Measurements from ENCODE around the gene MEIS3.
"Not testable (repeated sequence)": the region's sequence is repeated elsewhere in the genome, so short reads cannot be mapped to it uniquely, and the experiment has no call there.

The MEIS3 gene

DNA sequence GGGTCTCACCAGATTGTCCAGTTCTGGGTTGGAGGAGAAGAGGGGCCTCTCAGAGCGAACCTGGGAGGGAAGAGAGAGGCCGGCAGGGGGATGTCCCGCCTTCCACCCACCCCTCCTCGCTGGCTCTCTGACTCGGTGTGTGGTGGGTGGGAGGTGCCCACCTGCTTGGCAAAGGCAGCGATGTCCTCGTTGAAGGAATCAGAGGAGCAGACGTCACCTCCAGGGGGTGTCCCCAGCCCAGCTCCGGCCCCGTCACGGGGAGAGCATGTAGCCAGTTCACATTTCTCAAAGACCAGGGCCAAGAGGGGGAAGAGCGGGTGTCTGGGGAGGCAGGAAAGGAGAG lies 2.7 kb downstream of the MEIS3 start:
- no peak for DNase-seq (ENCODE audit: low spot score)

GRCh38 chr19:47415953-47416642 lies 3.2 kb downstream of the MEIS3 start:
- no peak for DNase-seq (ENCODE audit: low spot score)

DNA sequence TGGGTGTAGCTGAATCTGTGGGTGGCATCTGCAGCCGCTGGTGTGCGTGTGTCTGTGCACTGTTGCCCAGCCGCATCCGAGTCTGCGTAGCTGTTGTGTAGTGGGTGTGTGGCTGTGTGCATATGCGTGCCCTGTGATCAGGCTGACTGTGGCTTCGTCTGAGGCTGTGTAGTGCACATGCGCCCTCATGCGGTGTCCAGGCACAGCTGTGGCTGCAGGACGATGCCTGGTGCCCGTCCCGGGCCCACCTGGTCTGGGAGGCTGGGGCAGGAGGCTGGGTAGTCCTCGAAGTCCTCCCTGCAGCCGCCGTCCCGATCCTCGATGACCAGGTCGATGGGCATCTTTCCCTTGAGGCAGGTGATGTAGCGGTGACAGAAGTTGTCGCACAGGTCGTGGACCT lies 4.9 kb downstream of the MEIS3 start:
- DNase-seq (ENCODE audit: low spot score) = peak; percentile 75

GRCh38 chr19:47413941-47414340 lies 5.4 kb downstream of the MEIS3 start:
- DNase-seq (ENCODE audit: low spot score) = no peak

- DNase-seq (ENCODE audit: low spot score) = not testable (repeated sequence)
These were observed 7.6 kb downstream of the MEIS3 start for GRCh38 chr19:47411696-47412095.

GRCh38 chr19:47411101-47411500 lies 8.2 kb downstream of the MEIS3 start:
- DNase-seq (ENCODE audit: low spot score) = no peak

GRCh38 chr19:47408156-47408938 lies 11.0 kb downstream of the MEIS3 start:
- DNase-seq (ENCODE audit: low spot score) = no peak

- DNase-seq (ENCODE audit: low spot score) = no peak
These were observed 11.9 kb downstream of the MEIS3 start for GRCh38 chr19:47407417-47407774.

DNA sequence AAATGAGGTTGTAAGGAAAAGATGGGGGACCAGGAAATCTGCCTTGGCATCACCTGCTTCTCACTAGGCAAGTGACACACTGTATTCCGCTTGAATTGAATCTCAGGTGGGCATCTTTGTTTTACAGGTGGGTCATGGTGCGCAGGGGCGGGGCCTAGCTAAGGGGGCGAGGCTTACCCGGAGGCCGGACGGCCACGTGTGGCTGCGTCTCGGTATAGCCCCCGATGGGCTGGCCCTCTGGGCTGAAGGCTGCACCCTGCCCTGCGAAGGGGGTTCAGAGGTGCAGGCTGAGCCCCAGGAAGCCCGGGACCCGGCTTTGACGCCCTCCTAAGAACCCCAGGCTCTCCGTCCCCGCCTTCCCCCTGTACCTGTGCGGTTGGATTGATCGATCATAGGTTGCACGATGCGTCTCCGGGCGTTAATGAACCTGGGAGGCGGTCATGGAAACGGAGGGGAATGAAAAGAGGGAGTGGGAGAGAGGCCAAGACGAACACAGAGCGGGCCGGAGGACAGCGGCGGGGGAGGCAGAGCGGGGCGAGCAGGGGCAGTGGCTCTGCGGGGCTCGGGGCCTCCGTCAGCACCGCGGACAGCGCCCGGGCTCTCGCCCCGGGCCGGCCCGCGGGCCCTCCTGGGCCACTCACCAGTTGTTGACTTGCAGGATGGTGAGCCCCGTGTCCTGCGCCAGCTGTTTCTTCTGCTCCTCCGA lies 12.5 kb downstream of the MEIS3 start:
- DNase-seq (ENCODE audit: low spot score) = no peak

- no peak for DNase-seq (ENCODE audit: low spot score)
These were observed 13.4 kb downstream of the MEIS3 start for GRCh38 chr19:47405854-47406417.

DNA sequence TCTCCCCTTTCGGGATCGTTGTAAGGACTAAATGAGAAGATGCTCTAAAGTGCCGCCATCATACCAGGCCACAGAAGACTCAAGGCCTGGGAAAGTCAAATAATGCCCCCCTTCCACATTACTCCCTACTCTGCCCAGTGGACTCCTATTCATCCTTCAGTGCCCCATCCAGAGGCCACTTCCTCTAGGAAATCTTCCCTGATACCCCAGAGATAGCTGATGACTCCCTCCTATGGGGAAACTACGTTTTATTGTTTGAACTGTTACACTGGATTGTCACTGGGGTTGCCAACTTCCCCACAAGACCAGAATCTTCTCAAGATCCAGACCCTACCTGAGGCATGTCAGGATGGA lies 14.2 kb downstream of the MEIS3 start:
- no peak for DNase-seq (ENCODE audit: low spot score)

DNA sequence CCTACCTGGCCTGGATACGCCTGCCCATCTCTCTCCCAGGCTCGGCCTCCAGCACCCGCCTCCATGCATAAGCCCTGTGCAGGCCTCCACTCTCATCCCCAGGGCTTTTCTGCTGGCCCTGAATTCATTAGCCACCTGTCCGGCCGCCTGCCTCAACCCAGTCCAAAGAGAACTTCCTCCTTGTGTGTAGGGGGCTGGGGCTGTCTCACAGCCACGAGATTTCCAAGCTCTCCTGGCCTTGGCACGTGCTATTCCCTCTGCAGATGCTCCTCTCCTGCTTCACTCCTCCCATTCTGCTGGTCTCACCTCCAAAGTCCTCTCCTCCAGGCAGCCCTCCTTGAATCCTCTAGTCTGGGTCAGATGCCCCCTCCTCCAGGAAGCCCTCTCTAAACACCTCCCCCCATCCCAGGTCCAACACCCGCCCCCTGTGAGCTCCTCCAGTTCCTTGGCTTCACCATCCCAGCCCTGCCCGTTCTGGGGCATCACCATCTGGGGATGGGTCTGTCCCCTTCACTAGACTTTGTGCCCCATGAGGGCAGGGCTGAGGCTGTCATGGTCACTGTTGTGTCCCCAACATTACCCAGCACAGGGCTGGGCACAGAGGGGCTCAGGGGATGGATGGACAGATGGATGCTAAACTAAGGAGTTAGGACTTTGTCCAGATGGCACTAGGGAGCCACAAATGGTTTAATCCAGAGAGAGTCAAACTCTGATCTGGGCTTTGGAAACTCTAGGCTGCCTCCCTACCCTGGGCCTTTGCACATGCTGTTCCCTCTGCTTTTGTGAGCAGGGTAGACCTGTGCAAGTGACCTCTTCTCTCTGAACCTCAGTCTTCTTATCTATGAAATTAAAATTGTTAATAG lies 14.8 kb downstream of the MEIS3 start:
- no peak for DNase-seq (ENCODE audit: low spot score)

GRCh38 chr19:47402504-47402903 lies 16.8 kb downstream of the MEIS3 start:
- DNase-seq (ENCODE audit: low spot score) = no peak

DNA sequence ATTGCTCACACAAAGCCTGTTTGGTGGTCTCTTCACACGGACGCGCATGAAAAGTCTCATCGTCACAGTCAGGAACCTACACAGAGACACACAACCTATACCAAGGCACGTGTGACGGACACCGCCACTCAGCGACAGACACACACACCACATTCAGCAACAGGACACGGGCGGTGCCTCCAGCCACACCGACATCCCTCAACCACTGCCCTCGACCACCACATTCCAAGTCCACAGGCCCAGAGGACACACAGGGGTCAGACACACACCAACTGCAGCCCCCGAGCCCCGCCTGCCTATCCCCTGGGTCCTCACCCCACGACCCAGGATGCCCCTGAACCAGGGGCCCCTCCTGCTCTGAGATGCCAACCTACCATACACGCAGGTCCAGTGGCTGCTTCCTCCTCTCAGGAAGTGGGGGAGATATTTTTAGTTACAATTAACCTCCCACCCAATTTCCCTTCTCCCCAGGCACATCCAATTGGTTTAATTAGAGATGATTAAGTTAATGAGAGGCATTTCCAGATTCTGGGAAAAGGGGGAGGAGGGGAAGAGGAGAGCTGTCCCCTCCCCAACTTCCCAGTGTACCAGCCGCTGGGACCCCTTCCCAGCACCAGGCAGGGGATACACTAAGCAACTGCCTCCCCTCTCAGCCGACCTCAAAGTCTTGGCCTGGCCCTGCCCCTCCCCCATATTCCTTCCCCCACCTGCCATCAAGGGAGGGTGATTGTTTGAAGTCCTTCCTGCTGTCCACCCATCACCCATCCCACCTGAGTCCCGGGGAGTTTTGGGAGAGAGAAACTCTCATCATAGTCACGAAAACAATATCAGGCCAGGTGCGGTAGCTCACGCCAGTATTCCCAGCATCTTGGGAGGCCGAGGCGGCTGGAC lies 20.4 kb downstream of the MEIS3 start:
- DNase-seq (ENCODE audit: low spot score) = no peak

DNA sequence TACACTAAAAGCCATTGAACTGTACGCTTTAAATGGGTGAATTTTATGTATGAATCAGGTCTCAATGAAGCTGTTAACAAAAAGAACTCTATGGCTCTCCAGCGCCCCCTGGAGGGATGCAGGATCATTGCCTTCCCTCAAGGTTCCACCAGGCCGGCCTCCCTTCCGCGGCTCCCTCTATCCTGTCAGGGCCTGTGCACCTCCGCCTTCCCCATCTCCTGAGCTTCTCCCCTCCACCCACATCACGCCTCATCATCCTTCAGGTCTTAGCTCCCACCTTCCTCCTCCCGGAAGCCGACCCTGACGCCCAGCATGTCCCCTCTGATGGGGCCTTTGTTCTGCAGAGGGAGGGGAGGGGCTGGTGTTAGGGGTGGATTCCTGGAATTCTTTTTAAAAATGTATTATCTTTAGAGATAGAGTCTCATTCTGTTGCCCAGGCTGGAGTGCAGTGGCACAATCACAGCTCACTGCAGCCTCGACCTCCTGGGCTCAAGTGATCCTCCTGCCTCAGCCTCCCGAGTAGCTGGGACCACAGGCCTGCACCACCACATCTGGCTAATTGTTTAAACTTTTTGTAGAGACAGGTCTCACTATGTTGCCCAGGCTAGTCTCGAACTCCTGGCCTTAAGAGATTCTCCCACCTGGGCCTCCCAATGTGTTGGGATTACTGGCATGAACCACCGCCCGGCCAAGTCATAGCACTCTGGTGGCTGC lies 27.7 kb downstream of the MEIS3 start:
- peak; percentile 77 for DNase-seq (ENCODE audit: low spot score)

DNA sequence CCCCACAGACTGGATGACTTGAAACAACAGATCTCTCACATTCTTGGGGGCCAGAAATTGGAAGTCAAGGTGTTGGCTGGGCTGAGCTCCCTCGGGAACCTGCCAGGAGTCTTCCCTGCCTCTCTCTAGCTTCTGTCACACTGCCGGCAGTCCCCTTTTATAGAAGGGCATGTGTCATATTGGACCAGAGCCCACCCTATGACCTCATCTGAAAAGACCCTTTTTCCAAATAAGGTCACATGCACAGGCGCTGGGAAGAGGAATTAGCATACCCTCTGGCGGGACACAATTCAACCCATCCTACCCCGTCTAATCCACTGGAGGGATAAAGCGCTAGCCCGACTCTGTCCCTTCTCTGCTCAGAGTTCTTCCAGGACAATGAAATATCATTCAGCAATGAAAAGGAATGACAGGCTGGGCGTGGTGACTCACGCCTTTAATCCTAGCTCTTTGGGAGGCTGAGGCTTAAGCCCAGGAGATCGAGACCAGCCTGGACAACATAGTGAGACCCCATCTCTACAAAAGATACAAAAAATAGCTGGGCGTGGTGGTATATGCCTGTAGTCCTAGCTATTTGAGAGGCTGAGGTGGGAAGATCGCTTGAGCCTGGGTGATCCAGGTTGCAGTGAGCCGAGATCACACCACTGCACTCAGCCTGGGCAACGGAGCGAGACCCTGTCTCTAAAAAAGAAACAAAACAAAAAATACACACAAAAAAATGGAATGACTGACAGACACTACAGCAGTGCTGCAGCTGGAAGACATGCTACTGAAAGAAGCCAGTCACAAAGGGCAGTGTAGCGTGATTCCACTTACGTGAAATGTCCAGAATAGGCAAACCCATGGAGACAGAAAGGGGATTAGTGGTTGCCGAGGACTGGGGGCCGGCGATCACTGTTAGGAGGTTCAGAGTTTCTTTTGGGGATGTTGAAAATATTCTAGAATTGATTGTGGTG lies 28.5 kb downstream of the MEIS3 start:
- DNase-seq (ENCODE audit: low spot score) = no peak

DNA sequence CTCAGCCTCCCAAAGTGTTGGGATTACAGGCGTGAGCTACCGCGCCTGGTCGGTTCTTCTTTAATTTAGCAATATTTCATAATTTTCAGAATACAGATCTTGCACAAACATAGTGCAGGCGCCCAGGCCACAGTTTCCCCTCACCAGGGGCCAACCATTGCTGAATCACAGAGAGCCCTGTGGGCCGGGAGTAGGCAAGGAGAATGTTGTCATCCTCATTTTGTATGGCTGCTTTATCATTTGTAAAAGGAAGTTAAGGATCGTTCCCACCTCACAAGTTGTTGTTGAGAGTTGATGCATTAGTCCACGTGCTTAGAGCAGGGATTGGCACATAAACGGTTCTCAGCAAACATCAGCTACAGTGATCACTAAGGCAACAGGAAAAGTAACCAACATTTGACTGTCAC lies 30.2 kb downstream of the MEIS3 start:
- DNase-seq (ENCODE audit: low spot score) = no peak

- not testable (repeated sequence) for DNase-seq (ENCODE audit: low spot score)
These were observed 30.6 kb downstream of the MEIS3 start for GRCh38 chr19:47388721-47389120.

GRCh38 chr19:47387623-47388022 lies 31.7 kb downstream of the MEIS3 start:
- not testable (repeated sequence) for DNase-seq (ENCODE audit: low spot score)

All from Ammon's horn (tissue), 1 donor.